ENCODE results near the gene CLPSL1.

- TF ChIP-seq EZH2 (IDR thresholded peaks at IDR 0.05; ENCODE audit: low read depth, unreplicated experiment) (no peak), CTCF (conservative IDR thresholded peaks at IDR 0.05; ENCODE audit: low read depth in 2 of 2) (no peak), POLR2AphosphoS5 (IDR thresholded peaks at IDR 0.05; ENCODE audit: low read depth) (no peak), REST (IDR thresholded peaks at IDR 0.05; ENCODE audit: unreplicated experiment) (no peak), ZNF331 (CRISPR knock-in tag; IDR thresholded peaks at IDR 0.05; ENCODE audit: low read depth) (no peak), NANOG (IDR thresholded peaks at IDR 0.05; ENCODE audit: borderline replicate concordance) (no peak), CREB1 (CRISPR knock-in tag; IDR thresholded peaks at IDR 0.05; ENCODE audit: low read depth) (no peak), STAT1 (IDR thresholded peaks at IDR 0.05; ENCODE audit: unreplicated experiment) (no peak), EZH2phosphoT487 (IDR thresholded peaks at IDR 0.05; ENCODE audit: unreplicated experiment) (no peak)
Observed at GRCh38 chr6:35754452-35755277, 26.2 kb upstream of the CLPSL1 start.

All from GM23338 (cell line).